ENCODE data around the gene DLX3.
A peak's percentile ranks its signal among the peaks of the same experiment; 100 is the strongest.

Gene DLX3

GRCh38 chr17:50023520-50023919 is 28.5 kb upstream of the DLX3 start:
- no peak for DNase-seq

- DNase-seq = no peak
Measured at GRCh38 chr17:50022463-50023130, 27.6 kb upstream of the DLX3 start.

GRCh38 chr17:50021681-50022370 is 26.8 kb upstream of the DLX3 start:
- DNase-seq = no peak

- DNase-seq = no peak
Measured at GRCh38 chr17:50020841-50021599, 26.0 kb upstream of the DLX3 start.

- no peak for DNase-seq
Measured at GRCh38 chr17:50018909-50019308, 23.9 kb upstream of the DLX3 start.

- no peak for DNase-seq
Measured at GRCh38 chr17:50015146-50015545, 20.1 kb upstream of the DLX3 start.

GRCh38 chr17:50014471-50015088 is 19.6 kb upstream of the DLX3 start:
- no peak for DNase-seq

- DNase-seq = no peak
Measured at GRCh38 chr17:50013079-50013478, 18.1 kb upstream of the DLX3 start.

GRCh38 chr17:50009282-50009681 is 14.3 kb upstream of the DLX3 start:
- DNase-seq = no peak

GRCh38 chr17:50003911-50004310 is 8.9 kb upstream of the DLX3 start:
- no peak for DNase-seq

- DNase-seq = no peak
Measured at GRCh38 chr17:49998836-49999511, 4.0 kb upstream of the DLX3 start.

GRCh38 chr17:49997773-49998703 is 3.0 kb upstream of the DLX3 start:
- peak; percentile 70 to 77 for DNase-seq

- no peak for DNase-seq
Measured at GRCh38 chr17:49997301-49997650, 2.3 kb upstream of the DLX3 start.

GRCh38 chr17:49996495-49997300 is 1.7 kb upstream of the DLX3 start:
- DNase-seq = peak; percentile 49 to 74

GRCh38 chr17:49996121-49996494 is 1.1 kb upstream of the DLX3 start:
- no peak for DNase-seq

- no peak for DNase-seq
Measured at GRCh38 chr17:49994085-49995054, 654 bp downstream of the DLX3 start.

- peak; percentile 14 to 31 for DNase-seq
Measured at GRCh38 chr17:49993423-49994060, 1.5 kb downstream of the DLX3 start.

- no peak for DNase-seq
Measured at GRCh38 chr17:49992933-49993422, 2.0 kb downstream of the DLX3 start.
